Adrenal gland (tissue), 12 donors: ENCODE results near the gene CFAP221. TPM values are rescaled to one million over a fixed set of nuclear protein-coding genes. Genes with fewer than 3 reads are reported as not detected.

ENCODE experiments used
- DNase-seq, 7 donors: peaks; one replicate each; pipeline ENCODE4 v3.0.0-alpha.2; 2019 to 2020
- H3K27ac ChIP-seq, 5 donors: fragments of 200-600 bp; sonication (generic) in 4 of 5; 1 replicate in 3 of 5; 2 replicates in 2 of 5; pipeline versions ENCODE4 v1.5.1 to v1.8.0; 2016 to 2020; ENCODE audit warnings: mild to moderate bottlenecking in 1 of 5
- H3K27me3 ChIP-seq: fragments of 200-600 bp; 2 replicates; pipeline ENCODE4 v1.8.0; 2021
- H3K36me3 ChIP-seq, 2 donors: fragments of 200-600 bp; replicated peaks in 1 of 2; 1 replicate in 1 of 2; 2 replicates in 1 of 2; pipeline versions ENCODE4 v1.5.1 to v1.8.0; 2018 to 2022
- H3K4me1 ChIP-seq, 2 donors: fragments of 200-600 bp; replicated peaks in 1 of 2; 1 replicate in 1 of 2; 2 replicates in 1 of 2; pipeline versions ENCODE4 v1.5.1 to v1.8.0; 2018 to 2021
- H3K4me3 ChIP-seq, 4 donors: fragments of 200-600 bp; sonication (generic) in 3 of 4; one replicate each; pipeline ENCODE4 v1.5.1; 2016 to 2018
- H3K9me3 ChIP-seq, 3 donors: fragments of 200-600 bp; sonication (generic) in 1 of 3; replicated peaks in 1 of 3; 1 replicate in 2 of 3; 2 replicates in 1 of 3; pipeline versions ENCODE4 v1.5.1 to v1.8.0; 2016 to 2021
- POLR2A ChIP-seq, 2 donors: fragments of 450-650 bp; IDR thresholded peaks; one replicate each; pipeline ENCODE4 v1.6.1; 2017; ENCODE audit warnings: antibody characterized with exemption in 2 of 2, mild to moderate bottlenecking in 2 of 2, moderate library complexity in 1 of 2
- WGBS, 4 donors: extraction: QIAGEN DNeasy Blood & Tissue Kit in 2 of 4; methylation state at CpG; one replicate each; pipeline versions ENCODE4 v1.1.5 to v1.1.7; 2013 to 2017; 5-methylcytosine and 5-hydroxymethylcytosine counted together
- intact Hi-C, 2 donors: fragments of 100-400 bp; cut with DNase I; formaldehyde crosslinking; loops; one replicate each; pipeline versions ENCODE4 v1.14.1 to v1.15.0; 2022 to 2023
- polyA plus RNA-seq, 3 donors: library from polyadenylated mRNA; stranded (reverse); fragments of 200-250 nt in 2 of 3; fragments of 350-450 nt in 1 of 3; fragmentation: Illumina TruSeq in 1 of 3; extraction: RNeasy Lipid Tissue Mini Kit (QIAGEN cat#74804) in 1 of 3; gene quantifications; one replicate each; pipeline ENCODE4 v1.2.3, GENCODE V29; 2013 to 2014
- total RNA-seq, 9 donors: library from RNA; depleted of rRNA in 4 of 9; stranded (reverse); fragments of >200 nt in 4 of 9; fragments of 120-200 nt in 1 of 9; fragmentation: NEBNext Ultra II Directional in 1 of 9; extraction: Animal tissue kit (Norgen Biotek cat#: 25700) in 1 of 9; gene quantifications; one replicate each; pipeline versions ENCODE4 v1.1.0 to v1.2.4, GENCODE V29; 2013 to 2023
- TF ChIP-seq, protein P1 (sequence below), 6 experiments: fragments of 450-650 bp in 4 of 6; fragments of 200-600 bp in 2 of 6; sonication (generic) in 1 of 6; IDR thresholded peaks; 1 replicate in 5 of 6; 2 replicates in 1 of 6; pipeline versions ENCODE4 v1.5.1 to v1.8.0; 2016 to 2021; ENCODE audit warnings: antibody characterized with exemption in 6 of 6, mild to moderate bottlenecking in 2 of 6, moderate library complexity in 1 of 6
- donor health status: healthy with polysubstance abuse.
- donor health status: Bipolar disorder and iron deficiency.
- donor health status: DM: yes; HTN: yes; CAD: no.
- donor health status: DM: no; HTN: no; CAD: no.
- donor health status: DM: no; HTN: no; CAD: no.
- donor health status: DM: yes; HTN: yes; CAD: no.

The CFAP221 gene
- total and polyA plus RNA-seq, 12 donors, result 1.1 to 14.0 (median 4.4) TPM

DNA sequence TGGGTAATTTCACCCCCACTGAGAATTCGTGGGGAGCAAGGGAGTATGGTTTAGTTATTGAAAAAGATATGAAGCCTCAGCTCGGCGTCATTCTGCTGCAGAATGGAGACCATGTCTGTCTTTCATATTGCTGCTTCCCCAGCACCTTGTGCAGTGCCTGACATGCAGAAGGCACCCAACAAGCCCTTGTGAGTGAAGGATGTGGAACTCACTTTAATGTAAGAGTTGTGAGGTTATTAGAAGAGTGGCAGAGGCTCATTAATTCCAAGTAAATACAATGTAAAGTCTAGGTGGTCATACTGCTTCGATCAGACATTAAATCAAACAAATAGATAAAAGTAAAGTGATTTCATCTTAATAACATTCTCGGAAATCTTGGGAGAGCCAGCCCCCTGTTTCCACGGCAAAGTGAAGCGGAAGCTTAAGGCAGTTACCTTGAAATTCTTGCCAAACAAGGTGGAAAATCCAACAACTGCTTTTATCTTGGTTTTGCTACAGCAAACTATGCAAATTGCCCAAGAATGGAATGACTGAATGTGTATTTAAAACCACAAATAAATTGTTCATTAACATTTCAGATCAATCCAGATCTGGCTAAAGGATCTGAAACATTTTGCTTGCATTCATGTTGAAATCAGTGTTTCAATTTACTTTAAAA, 9.6 kb downstream of the CFAP221 start:
- H3K36me3 ChIP-seq, result no peaks in the 10 kb centered on the region
- no peak for DNase-seq
- no peak for TF ChIP-seq POLR2A (IDR thresholded peaks at IDR 0.05)
- TF ChIP-seq, protein P1, sequence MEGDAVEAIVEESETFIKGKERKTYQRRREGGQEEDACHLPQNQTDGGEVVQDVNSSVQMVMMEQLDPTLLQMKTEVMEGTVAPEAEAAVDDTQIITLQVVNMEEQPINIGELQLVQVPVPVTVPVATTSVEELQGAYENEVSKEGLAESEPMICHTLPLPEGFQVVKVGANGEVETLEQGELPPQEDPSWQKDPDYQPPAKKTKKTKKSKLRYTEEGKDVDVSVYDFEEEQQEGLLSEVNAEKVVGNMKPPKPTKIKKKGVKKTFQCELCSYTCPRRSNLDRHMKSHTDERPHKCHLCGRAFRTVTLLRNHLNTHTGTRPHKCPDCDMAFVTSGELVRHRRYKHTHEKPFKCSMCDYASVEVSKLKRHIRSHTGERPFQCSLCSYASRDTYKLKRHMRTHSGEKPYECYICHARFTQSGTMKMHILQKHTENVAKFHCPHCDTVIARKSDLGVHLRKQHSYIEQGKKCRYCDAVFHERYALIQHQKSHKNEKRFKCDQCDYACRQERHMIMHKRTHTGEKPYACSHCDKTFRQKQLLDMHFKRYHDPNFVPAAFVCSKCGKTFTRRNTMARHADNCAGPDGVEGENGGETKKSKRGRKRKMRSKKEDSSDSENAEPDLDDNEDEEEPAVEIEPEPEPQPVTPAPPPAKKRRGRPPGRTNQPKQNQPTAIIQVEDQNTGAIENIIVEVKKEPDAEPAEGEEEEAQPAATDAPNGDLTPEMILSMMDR (IDR thresholded peaks at IDR 0.05), result no peak
- intact Hi-C loops, result loop anchor here in 1 of 2 donors (10.0 kb wide), 1 partner anchor 489 kb away; no protein-coding TSS in a partner anchor
- H3K27me3 ChIP-seq, result no peaks in the 10 kb centered on the region
- WGBS, 4 donors, result 78 to 90% (median 81%) methylated on average over 7 of the region's 7 CpGs
- no peaks in the 10 kb centered on the region for H3K9me3 ChIP-seq
- peaks cover 0 to 13% of the 10 kb centered on the region in 2 donors for H3K4me1 ChIP-seq
- no peak overlapping the region for H3K27ac ChIP-seq
- H3K4me3 ChIP-seq, result no peak overlapping the region

DNA sequence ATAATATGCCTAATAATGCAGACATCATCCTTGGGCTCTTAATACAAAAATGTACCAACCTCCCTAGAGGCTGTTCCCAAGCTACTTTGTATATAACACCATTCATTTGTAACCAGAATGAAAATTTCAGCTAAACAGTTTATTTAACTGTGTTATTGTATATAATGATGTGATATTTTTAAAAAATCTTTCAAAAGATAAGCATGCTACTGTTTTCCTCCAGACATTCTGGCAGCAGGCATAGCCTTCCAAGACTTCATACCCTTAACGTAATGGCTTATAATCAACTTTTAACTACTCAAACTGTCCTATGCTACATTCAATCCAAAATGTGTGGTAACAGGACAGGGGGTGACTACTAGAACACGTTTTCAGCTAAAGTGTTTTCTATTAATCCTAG, 21.2 kb downstream of the CFAP221 start:
- TF ChIP-seq, protein P1 (IDR thresholded peaks at IDR 0.05), result no peak
- no peak for TF ChIP-seq POLR2A (IDR thresholded peaks at IDR 0.05)
- Histone ChIP-seq H3K27ac (no peak overlapping the region), H3K27me3 (no peaks in the 10 kb centered on the region), H3K4me1 (no peaks in the 10 kb centered on the region), H3K9me3 (no peaks in the 10 kb centered on the region), H3K36me3 (no peaks in the 10 kb centered on the region), H3K4me3 (no peak overlapping the region)
- intact Hi-C loops, result no loop called here
- DNase-seq, result no peak
- WGBS, 4 donors, result 71 to 78% (median 76%) methylated on average over 2 of the region's 2 CpGs

DNA sequence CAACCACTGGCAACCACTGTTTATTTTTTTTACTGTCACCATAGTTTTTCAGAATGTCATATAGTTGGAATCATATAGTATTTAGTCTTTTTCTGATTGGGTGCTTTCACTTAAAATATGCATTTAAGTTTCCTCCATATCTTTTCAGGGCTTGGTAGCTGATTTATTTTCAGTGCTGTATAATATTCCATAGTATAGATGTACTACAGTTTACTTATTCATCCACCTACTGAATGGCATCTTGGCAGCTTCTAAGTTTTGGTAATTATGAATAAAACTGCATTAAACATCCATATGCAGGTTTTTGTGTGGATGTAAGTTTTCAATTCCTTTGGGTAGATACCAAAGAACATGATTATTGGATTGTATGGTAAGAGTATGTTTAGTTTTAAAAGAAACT, 23.0 kb downstream of the CFAP221 start:
- no peak overlapping the region for H3K4me3 ChIP-seq
- H3K4me1 ChIP-seq, result no peaks in the 10 kb centered on the region
- TF ChIP-seq POLR2A (IDR thresholded peaks at IDR 0.05), result no peak
- TF ChIP-seq, protein P1 (IDR thresholded peaks at IDR 0.05), result no peak

GRCh38 chr2:119574108-119574815, 30.0 kb downstream of the CFAP221 start:
- Histone ChIP-seq H3K4me1 (peaks cover 0 to 8% of the 10 kb centered on the region in 2 donors), H3K4me3 (no peak overlapping the region), H3K27me3 (no peaks in the 10 kb centered on the region), H3K27ac (no peak overlapping the region), H3K9me3 (no peaks in the 10 kb centered on the region), H3K36me3 (no peaks in the 10 kb centered on the region)
- TF ChIP-seq, protein P1 (IDR thresholded peaks at IDR 0.05), result no peak
- TF ChIP-seq POLR2A (IDR thresholded peaks at IDR 0.05), result no peak
- 79 to 90% (median 84%) methylated on average over 3 of the region's 3 CpGs for WGBS, 4 donors
- no peak for DNase-seq
- intact Hi-C loops, result no loop called here

More for the DNA sequence above, 23.0 kb downstream of the CFAP221 start:
- H3K27ac ChIP-seq, result no peak overlapping the region
- no peaks in the 10 kb centered on the region for H3K9me3 ChIP-seq
- H3K27me3 ChIP-seq, result no peaks in the 10 kb centered on the region
- no peaks in the 10 kb centered on the region for H3K36me3 ChIP-seq
- intact Hi-C loops, result no loop called here
- no peak for DNase-seq
